AG10803 (cell line): ENCODE measurements around the gene SLC2A13.

Experiments
- DNase-seq: peaks from one replicate; pipeline ENCODE4 v3.0.0; 2010; ENCODE audit warnings: low read depth
- H3K4me3 ChIP-seq: 2 replicates; pipeline ENCODE4 v1.5.1; 2011; ENCODE audit warnings: mild to moderate bottlenecking, low read length, control low read depth
- CTCF ChIP-seq: conservative IDR thresholded peaks from 2 replicates; pipeline ENCODE4 v1.5.1; 2011; ENCODE audit warnings: mild to moderate bottlenecking, low read length, control low read depth, inconsistent platforms

SLC2A13 gene

GRCh38 chr12:39777465-39777864 lies 328.4 kb downstream of the SLC2A13 start:
- no peak for TF ChIP-seq CTCF
- H3K4me3 ChIP-seq = no peak overlapping the region
- no peak for DNase-seq

GRCh38 chr12:39773266-39773665 lies 332.6 kb downstream of the SLC2A13 start:
- no peak for TF ChIP-seq CTCF
- no peak for DNase-seq
- H3K4me3 ChIP-seq = no peak overlapping the region

- DNase-seq = no peak
- TF ChIP-seq CTCF = no peak
Observed at GRCh38 chr12:39772821-39773259, 333.0 kb downstream of the SLC2A13 start.

GRCh38 chr12:39771456-39771855 lies 334.4 kb downstream of the SLC2A13 start:
- no peak for DNase-seq

More at GRCh38 chr12:39772821-39773259, 333.0 kb downstream of the SLC2A13 start:
- no peak overlapping the region for H3K4me3 ChIP-seq

GRCh38 chr12:39764944-39765560 lies 340.8 kb downstream of the SLC2A13 start:
- no peak overlapping the region for H3K4me3 ChIP-seq
- DNase-seq = peak; percentile 65
- TF ChIP-seq CTCF = peak; percentile 97

More at GRCh38 chr12:39771456-39771855, 334.4 kb downstream of the SLC2A13 start:
- H3K4me3 ChIP-seq = no peak overlapping the region
- TF ChIP-seq CTCF = no peak

GRCh38 chr12:39763890-39764169 lies 342.1 kb downstream of the SLC2A13 start:
- DNase-seq = no peak
- H3K4me3 ChIP-seq = no peak overlapping the region
- no peak for TF ChIP-seq CTCF

- H3K4me3 ChIP-seq = no peak overlapping the region
- no peak for TF ChIP-seq CTCF
- DNase-seq = no peak
Observed at GRCh38 chr12:39763071-39763889, 342.6 kb downstream of the SLC2A13 start.
